ENCODE measurements around the gene PRKAA2.
"Not testable (repeated sequence)": the region's sequence is repeated elsewhere in the genome, so short reads cannot be mapped to it uniquely, and the experiment has no call there.

The PRKAA2 gene
- total RNA-seq, result 0 to 0.09 (median 0) reads per million in 3 donors

DNA sequence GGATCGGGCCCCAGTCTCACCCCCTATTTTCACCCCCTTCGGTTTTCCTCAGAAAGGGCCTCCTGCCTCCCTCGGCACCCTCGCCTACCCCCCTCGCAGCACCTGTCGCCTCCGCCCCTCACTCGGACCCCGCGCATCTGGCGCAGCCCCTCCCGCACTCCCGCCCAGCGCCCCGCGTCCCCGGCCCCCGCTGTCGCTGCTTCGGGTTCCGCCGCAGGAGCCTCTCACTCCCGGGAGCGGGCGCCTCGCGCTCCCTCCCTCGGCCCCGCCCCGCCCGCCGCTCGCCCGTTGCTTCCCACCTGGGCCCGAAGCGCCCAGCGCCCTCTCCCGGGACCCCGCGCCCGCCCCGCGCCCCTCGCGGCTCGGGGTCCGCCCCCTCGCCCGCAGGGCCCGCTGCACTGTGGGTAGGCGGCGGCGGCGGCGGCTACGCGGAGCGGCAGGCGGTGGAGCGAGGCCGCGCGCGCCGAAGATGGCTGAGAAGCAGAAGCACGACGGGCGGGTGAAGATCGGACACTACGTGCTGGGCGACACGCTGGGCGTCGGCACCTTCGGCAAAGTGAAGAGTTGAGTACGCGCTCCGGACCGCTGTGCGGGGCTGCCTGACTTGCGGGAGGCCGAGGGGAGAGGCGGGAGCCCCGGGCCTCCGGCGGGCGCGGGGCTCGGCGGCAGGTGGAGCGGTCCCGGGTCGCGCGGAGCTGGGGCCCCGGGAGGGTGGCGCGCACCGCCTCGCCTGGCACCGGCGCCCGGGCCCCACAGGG lies at the start of gene PRKAA2:
Gene PRKAA2 (plus strand): TSS at position 396 of the 758 bp plus-strand sequence. CDS start 74 bp downstream, at position 470.
- H3K4me3 ChIP-seq (ENCODE audit: insufficient read depth, low read depth, low read length, poor library complexity, severe bottlenecking), result no peak within 1 kb of the TSS
- H3K4me1 ChIP-seq (ENCODE audit: control insufficient read depth, insufficient read depth, low read length, poor library complexity, severe bottlenecking), result peaks cover 3% of the 10 kb centered on the region
- H3K9me3 ChIP-seq (ENCODE audit: control insufficient read depth, low read length), result no peaks in the 10 kb centered on the region
- peaks cover 3% of the 10 kb centered on the region for H3K27me3 ChIP-seq (replicated peaks; ENCODE audit: control insufficient read depth, insufficient read depth, low read length, poor library complexity, severe bottlenecking)
- DNase-seq, result no peak
- H3K27ac ChIP-seq (ENCODE audit: insufficient read depth, low read length, poor library complexity, severe bottlenecking), result no peak within 1 kb of the TSS
- H3K36me3 ChIP-seq (ENCODE audit: control insufficient read depth, insufficient read depth, low read length), result no peaks in the 10 kb centered on the region

DNA sequence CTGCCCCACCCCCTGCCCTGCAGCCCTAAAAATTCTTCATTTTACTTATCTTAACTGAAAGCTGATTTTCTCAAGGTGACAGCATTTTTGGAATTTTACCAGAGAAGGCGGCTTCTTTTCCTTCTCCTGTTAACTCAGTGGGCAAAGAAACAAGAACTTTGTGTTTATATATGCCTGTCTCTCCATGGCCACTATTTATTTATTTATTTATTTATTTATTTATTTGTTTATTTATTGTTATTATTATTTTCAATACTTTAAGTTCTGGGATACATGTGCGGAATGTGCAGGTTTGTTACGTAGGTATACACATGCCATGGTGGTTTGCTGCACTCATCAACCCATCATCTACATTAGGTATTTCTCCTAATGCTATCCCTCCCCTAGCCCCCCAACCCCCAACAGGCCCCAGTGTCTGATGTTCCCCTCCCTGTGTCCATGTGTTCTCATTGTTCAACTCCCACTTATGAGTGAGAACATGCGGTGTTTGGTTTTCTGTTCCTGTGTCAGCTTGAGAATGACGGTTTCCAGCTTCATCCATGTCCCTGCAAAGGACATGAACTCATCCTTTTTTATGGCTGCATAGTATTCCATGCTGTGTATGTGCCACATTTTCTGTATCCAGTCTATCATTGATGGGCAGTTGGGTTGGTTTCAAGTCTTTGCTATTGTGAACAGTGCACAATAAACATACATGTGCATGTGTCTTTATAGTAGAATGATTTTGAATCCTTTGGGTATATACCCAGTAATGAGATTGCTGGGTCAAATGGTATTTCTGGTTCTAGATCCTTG lies 49.5 kb upstream of the PRKAA2 start:
- H3K36me3 ChIP-seq (ENCODE audit: control insufficient read depth, insufficient read depth, low read length); H3K4me1 ChIP-seq (ENCODE audit: control insufficient read depth, insufficient read depth, low read length, poor library complexity, severe bottlenecking); H3K4me3 ChIP-seq (ENCODE audit: insufficient read depth, low read depth, low read length, poor library complexity, severe bottlenecking); DNase-seq; H3K9me3 ChIP-seq (ENCODE audit: control insufficient read depth, low read length); H3K27me3 ChIP-seq (replicated peaks; ENCODE audit: control insufficient read depth, insufficient read depth, low read length, poor library complexity, severe bottlenecking); H3K27ac ChIP-seq (ENCODE audit: insufficient read depth, low read length, poor library complexity, severe bottlenecking): not testable (repeated sequence)

DNA sequence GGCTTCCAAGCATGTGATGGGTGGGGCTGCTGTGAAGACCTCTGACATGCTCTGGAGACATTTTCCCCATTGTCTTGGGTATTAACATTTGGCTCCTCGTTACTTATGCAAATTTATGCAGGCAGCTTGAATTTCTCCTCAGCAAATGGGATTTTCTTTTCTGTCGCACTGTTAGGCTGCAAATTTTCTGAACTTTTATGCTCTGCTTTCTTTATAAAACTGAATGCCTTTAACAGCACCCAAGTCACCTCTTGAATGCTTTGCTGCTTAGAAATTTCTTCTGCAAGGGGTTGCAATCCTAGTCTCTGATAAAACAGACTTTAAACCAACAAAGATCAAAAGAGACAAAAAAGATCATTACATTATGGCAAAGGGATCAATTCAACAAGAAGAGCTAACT lies 35.0 kb upstream of the PRKAA2 start:
- DNase-seq, result not testable (repeated sequence)

DNA sequence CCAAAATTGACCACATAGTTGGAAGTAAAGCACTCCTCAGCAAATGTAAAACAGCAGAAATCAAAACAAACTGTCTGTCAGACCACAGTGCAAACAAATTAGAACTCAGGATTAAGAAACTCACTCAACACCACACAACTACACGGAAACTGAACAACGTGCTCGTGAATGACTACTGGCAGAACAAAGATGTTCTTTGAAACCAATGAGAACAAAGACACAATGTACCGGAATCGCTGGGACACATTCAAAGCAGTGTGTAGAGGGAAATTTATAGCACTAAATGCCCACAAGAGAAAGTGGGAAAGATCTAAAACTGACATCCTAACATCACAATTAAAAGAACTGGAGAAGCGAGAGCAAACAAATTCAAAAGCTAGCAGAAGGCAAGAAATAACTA lies 34.3 kb upstream of the PRKAA2 start:
- H3K36me3 ChIP-seq (ENCODE audit: control insufficient read depth, insufficient read depth, low read length); DNase-seq; H3K4me1 ChIP-seq (ENCODE audit: control insufficient read depth, insufficient read depth, low read length, poor library complexity, severe bottlenecking); H3K9me3 ChIP-seq (ENCODE audit: control insufficient read depth, low read length); H3K4me3 ChIP-seq (ENCODE audit: insufficient read depth, low read depth, low read length, poor library complexity, severe bottlenecking); H3K27ac ChIP-seq (ENCODE audit: insufficient read depth, low read length, poor library complexity, severe bottlenecking); H3K27me3 ChIP-seq (replicated peaks; ENCODE audit: control insufficient read depth, insufficient read depth, low read length, poor library complexity, severe bottlenecking): not testable (repeated sequence)

More for the DNA sequence above, 35.0 kb upstream of the PRKAA2 start:
- H3K27me3 ChIP-seq (replicated peaks; ENCODE audit: control insufficient read depth, insufficient read depth, low read length, poor library complexity, severe bottlenecking); H3K27ac ChIP-seq (ENCODE audit: insufficient read depth, low read length, poor library complexity, severe bottlenecking); H3K4me3 ChIP-seq (ENCODE audit: insufficient read depth, low read depth, low read length, poor library complexity, severe bottlenecking); H3K4me1 ChIP-seq (ENCODE audit: control insufficient read depth, insufficient read depth, low read length, poor library complexity, severe bottlenecking); H3K36me3 ChIP-seq (ENCODE audit: control insufficient read depth, insufficient read depth, low read length); H3K9me3 ChIP-seq (ENCODE audit: control insufficient read depth, low read length): not testable (repeated sequence)

DNA sequence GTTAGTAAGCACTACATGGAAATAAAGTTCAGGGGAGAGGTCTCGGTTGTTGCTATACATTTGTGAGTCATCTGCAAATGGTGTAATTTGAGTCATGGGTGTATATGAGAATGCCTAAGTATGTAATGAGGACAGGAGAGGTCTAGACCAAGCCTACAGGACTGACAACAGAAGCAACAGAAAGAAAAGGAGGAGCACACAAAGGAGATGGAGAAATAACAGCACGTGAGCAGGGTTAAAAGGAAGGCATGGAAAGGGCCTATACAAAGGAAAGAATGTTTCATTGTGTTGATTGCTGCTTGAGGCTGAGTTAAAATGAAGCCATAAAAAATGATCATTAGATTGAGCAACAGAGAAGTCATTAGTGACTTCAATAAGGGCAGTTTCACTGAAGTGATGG lies 28.0 kb upstream of the PRKAA2 start:
- no peak overlapping the region for H3K4me3 ChIP-seq (ENCODE audit: insufficient read depth, low read depth, low read length, poor library complexity, severe bottlenecking)
- H3K27me3 ChIP-seq (replicated peaks; ENCODE audit: control insufficient read depth, insufficient read depth, low read length, poor library complexity, severe bottlenecking), result no peaks in the 10 kb centered on the region
- no peak overlapping the region for H3K27ac ChIP-seq (ENCODE audit: insufficient read depth, low read length, poor library complexity, severe bottlenecking)
- no peaks in the 10 kb centered on the region for H3K9me3 ChIP-seq (ENCODE audit: control insufficient read depth, low read length)
- DNase-seq, result no peak
- no peaks in the 10 kb centered on the region for H3K36me3 ChIP-seq (ENCODE audit: control insufficient read depth, insufficient read depth, low read length)
- H3K4me1 ChIP-seq (ENCODE audit: control insufficient read depth, insufficient read depth, low read length, poor library complexity, severe bottlenecking), result no peaks in the 10 kb centered on the region

DNA sequence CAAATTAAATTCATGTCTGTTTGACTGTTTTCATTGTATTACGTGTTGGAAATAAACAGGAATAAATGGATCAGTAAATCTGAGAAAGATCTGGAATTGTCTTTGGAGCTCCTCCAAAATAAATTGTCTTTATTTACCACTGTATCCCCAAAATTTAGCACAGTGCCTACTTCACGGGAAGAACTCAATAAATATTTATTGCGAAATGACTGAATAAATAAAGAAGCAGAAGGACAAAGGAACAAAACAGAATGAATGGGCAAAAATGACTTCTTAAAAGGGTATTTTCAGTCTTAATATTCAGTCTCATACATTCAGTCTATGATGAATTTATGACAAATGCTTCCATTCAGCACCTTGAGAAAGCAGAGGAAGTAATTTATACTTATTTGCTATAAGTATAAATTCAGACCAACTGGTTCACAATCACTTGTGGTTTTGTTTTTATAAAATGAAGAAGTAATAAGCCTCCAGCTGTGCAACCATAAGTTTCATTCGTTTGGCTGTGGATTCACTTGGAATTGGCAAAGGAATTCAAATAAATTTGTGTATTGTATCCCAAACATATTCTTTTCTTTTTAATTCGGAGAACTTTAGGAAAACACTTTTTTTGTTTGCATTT lies 19.2 kb upstream of the PRKAA2 start:
- no peaks in the 10 kb centered on the region for H3K27me3 ChIP-seq (replicated peaks; ENCODE audit: control insufficient read depth, insufficient read depth, low read length, poor library complexity, severe bottlenecking)
- no peaks in the 10 kb centered on the region for H3K36me3 ChIP-seq (ENCODE audit: control insufficient read depth, insufficient read depth, low read length)
- no peaks in the 10 kb centered on the region for H3K4me1 ChIP-seq (ENCODE audit: control insufficient read depth, insufficient read depth, low read length, poor library complexity, severe bottlenecking)
- no peaks in the 10 kb centered on the region for H3K9me3 ChIP-seq (ENCODE audit: control insufficient read depth, low read length)
- no peak for DNase-seq
- no peak overlapping the region for H3K27ac ChIP-seq (ENCODE audit: insufficient read depth, low read length, poor library complexity, severe bottlenecking)
- no peak overlapping the region for H3K4me3 ChIP-seq (ENCODE audit: insufficient read depth, low read depth, low read length, poor library complexity, severe bottlenecking)

DNA sequence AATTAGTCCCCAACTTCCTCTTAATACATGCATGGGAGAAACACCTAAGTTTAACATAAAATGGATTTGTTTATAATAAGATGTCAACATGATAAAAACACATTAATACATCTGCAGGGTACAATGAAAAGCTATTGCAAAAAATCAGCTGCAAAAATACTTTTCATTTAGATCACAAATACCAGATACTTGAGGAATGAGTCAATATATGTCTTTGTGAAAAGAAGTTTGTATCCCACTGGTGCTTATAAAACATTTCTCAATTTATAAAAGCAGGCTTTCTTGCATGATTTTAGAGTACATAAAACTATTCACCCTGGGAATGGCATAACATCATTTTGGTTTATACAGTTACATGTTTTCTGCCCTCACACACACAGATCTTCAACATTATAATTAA lies 18.6 kb upstream of the PRKAA2 start:
- H3K36me3 ChIP-seq (ENCODE audit: control insufficient read depth, insufficient read depth, low read length), result no peaks in the 10 kb centered on the region
- no peaks in the 10 kb centered on the region for H3K9me3 ChIP-seq (ENCODE audit: control insufficient read depth, low read length)
- H3K27me3 ChIP-seq (replicated peaks; ENCODE audit: control insufficient read depth, insufficient read depth, low read length, poor library complexity, severe bottlenecking), result no peaks in the 10 kb centered on the region
- no peak for DNase-seq
- H3K4me3 ChIP-seq (ENCODE audit: insufficient read depth, low read depth, low read length, poor library complexity, severe bottlenecking), result no peak overlapping the region
- no peak overlapping the region for H3K27ac ChIP-seq (ENCODE audit: insufficient read depth, low read length, poor library complexity, severe bottlenecking)
- H3K4me1 ChIP-seq (ENCODE audit: control insufficient read depth, insufficient read depth, low read length, poor library complexity, severe bottlenecking), result no peaks in the 10 kb centered on the region

DNA sequence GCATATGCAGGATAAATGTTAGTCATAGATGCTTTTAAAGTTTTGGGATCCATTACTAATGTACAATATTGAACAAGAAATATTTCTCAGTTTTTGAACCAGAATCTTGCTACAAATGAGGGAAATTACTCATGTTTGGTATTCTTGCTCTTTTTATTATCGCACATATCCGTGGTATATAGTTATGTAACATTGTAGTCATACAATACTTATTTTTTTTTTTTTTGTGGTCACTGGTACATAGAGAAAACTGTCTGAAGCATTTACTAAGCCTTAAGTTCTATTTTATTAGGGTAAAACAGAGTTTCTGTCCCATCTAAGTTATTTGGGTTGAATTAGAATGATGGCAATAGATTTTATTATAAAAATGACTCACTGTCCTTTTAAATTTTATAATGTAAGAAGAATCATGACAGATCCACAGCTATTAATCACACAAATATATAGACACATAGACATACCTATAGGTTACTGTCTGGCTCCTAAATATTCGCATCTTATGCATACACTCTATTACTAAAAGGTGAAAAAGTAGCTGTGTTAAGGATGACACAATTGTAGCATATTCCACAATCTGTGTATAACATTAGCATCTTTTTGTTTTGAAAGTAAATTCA lies 18.0 kb upstream of the PRKAA2 start:
- DNase-seq, result no peak
- no peaks in the 10 kb centered on the region for H3K9me3 ChIP-seq (ENCODE audit: control insufficient read depth, low read length)
- H3K27me3 ChIP-seq (replicated peaks; ENCODE audit: control insufficient read depth, insufficient read depth, low read length, poor library complexity, severe bottlenecking), result no peaks in the 10 kb centered on the region
- H3K27ac ChIP-seq (ENCODE audit: insufficient read depth, low read length, poor library complexity, severe bottlenecking), result no peak overlapping the region
- no peak overlapping the region for H3K4me3 ChIP-seq (ENCODE audit: insufficient read depth, low read depth, low read length, poor library complexity, severe bottlenecking)
- H3K4me1 ChIP-seq (ENCODE audit: control insufficient read depth, insufficient read depth, low read length, poor library complexity, severe bottlenecking), result no peaks in the 10 kb centered on the region
- no peaks in the 10 kb centered on the region for H3K36me3 ChIP-seq (ENCODE audit: control insufficient read depth, insufficient read depth, low read length)

DNA sequence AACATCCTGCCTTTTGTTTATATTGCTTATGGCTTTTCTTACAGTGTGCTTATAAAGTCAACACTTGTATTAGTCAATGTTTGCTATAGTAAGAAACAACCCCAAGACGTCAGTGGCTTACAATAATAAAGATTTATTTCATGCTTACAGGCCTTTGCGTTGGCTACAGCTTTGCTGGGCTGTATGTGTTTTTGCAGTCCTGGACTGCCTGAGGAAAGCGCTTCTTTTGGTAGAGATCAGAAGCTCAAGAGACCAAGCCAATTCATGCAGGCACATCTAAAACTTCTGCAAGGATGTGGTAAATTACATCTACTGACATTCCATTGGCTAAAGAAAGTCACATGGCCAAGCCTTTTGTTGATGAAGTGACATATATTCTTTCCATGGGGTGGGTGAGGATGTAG lies 17.5 kb upstream of the PRKAA2 start:
- DNase-seq, result no peak
- no peaks in the 10 kb centered on the region for H3K27me3 ChIP-seq (replicated peaks; ENCODE audit: control insufficient read depth, insufficient read depth, low read length, poor library complexity, severe bottlenecking)
- H3K9me3 ChIP-seq (ENCODE audit: control insufficient read depth, low read length), result no peaks in the 10 kb centered on the region
- H3K27ac ChIP-seq (ENCODE audit: insufficient read depth, low read length, poor library complexity, severe bottlenecking), result no peak overlapping the region
- H3K4me1 ChIP-seq (ENCODE audit: control insufficient read depth, insufficient read depth, low read length, poor library complexity, severe bottlenecking), result no peaks in the 10 kb centered on the region
- H3K36me3 ChIP-seq (ENCODE audit: control insufficient read depth, insufficient read depth, low read length), result no peaks in the 10 kb centered on the region
- H3K4me3 ChIP-seq (ENCODE audit: insufficient read depth, low read depth, low read length, poor library complexity, severe bottlenecking), result no peak overlapping the region
